GM19035 (cell line): Measurements from ENCODE around the gene EHD1.

Source experiments
- ATAC-seq: cut with Tn5 transposase; IDR thresholded peaks from one replicate; pipeline ENCODE4 v1.9.1; 2021; ENCODE audit not compliant: unreplicated experiment

EHD1 gene

GRCh38 chr11:64910451-64911093 lies 32.2 kb upstream of the EHD1 start:
- no peak for ATAC-seq

GRCh38 chr11:64909653-64910343 lies 31.4 kb upstream of the EHD1 start:
- ATAC-seq = no peak

GRCh38 chr11:64908766-64909165 lies 30.3 kb upstream of the EHD1 start:
- ATAC-seq = no peak

- no peak for ATAC-seq
These were observed 27.9 kb upstream of the EHD1 start for GRCh38 chr11:64906314-64906635.

- ATAC-seq = no peak
These were observed 27.3 kb upstream of the EHD1 start for GRCh38 chr11:64905516-64906313.

GRCh38 chr11:64903291-64903833 lies 24.9 kb upstream of the EHD1 start:
- ATAC-seq = no peak

- ATAC-seq = no peak
These were observed 23.9 kb upstream of the EHD1 start for GRCh38 chr11:64902102-64902900.

- no peak for ATAC-seq
These were observed 22.4 kb upstream of the EHD1 start for GRCh38 chr11:64900774-64901173.

- no peak for ATAC-seq
These were observed 21.9 kb upstream of the EHD1 start for GRCh38 chr11:64900263-64900678.

GRCh38 chr11:64898541-64898940 lies 20.1 kb upstream of the EHD1 start:
- no peak for ATAC-seq

- no peak for ATAC-seq
These were observed 19.6 kb upstream of the EHD1 start for GRCh38 chr11:64898076-64898445.

- no peak for ATAC-seq
These were observed 19.1 kb upstream of the EHD1 start for GRCh38 chr11:64897381-64898075.

GRCh38 chr11:64896448-64897022 lies 18.1 kb upstream of the EHD1 start:
- ATAC-seq = no peak

- no peak for ATAC-seq
These were observed 16.5 kb upstream of the EHD1 start for GRCh38 chr11:64894812-64895452.

- ATAC-seq = no peak
These were observed 15.8 kb upstream of the EHD1 start for GRCh38 chr11:64894070-64894811.

GRCh38 chr11:64893194-64894069 lies 15.0 kb upstream of the EHD1 start:
- no peak for ATAC-seq

GRCh38 chr11:64892838-64893193 lies 14.4 kb upstream of the EHD1 start:
- no peak for ATAC-seq

- ATAC-seq = no peak
These were observed 14.0 kb upstream of the EHD1 start for GRCh38 chr11:64892411-64892831.
